Measurements from ENCODE around the gene GLIS1.

Gene GLIS1

GRCh38 chr1:53735261-53735660 lies 3.7 kb downstream of the GLIS1 start:
- DNase-seq, result no peak

- peak; percentile 29 for DNase-seq
Observed at GRCh38 chr1:53734650-53735211, 4.2 kb downstream of the GLIS1 start.

- no peak for DNase-seq
Observed at GRCh38 chr1:53733975-53734649, 4.9 kb downstream of the GLIS1 start.

- DNase-seq, result no peak
Observed at GRCh38 chr1:53733447-53733931, 5.5 kb downstream of the GLIS1 start.

GRCh38 chr1:53732912-53733317 lies 6.0 kb downstream of the GLIS1 start:
- no peak for DNase-seq

GRCh38 chr1:53732409-53732808 lies 6.6 kb downstream of the GLIS1 start:
- no peak for DNase-seq

- DNase-seq, result no peak
Observed at GRCh38 chr1:53731779-53732305, 7.1 kb downstream of the GLIS1 start.

GRCh38 chr1:53731043-53731600 lies 7.8 kb downstream of the GLIS1 start:
- no peak for DNase-seq

- no peak for DNase-seq
Observed at GRCh38 chr1:53730224-53730865, 8.6 kb downstream of the GLIS1 start.

- DNase-seq, result no peak
Observed at GRCh38 chr1:53729456-53730223, 9.3 kb downstream of the GLIS1 start.

GRCh38 chr1:53728702-53729455 lies 10.1 kb downstream of the GLIS1 start:
- no peak for DNase-seq

GRCh38 chr1:53728196-53728595 lies 10.8 kb downstream of the GLIS1 start:
- no peak for DNase-seq

GRCh38 chr1:53727461-53728092 lies 11.4 kb downstream of the GLIS1 start:
- DNase-seq, result no peak

- no peak for DNase-seq
Observed at GRCh38 chr1:53726009-53726600, 12.9 kb downstream of the GLIS1 start.

GRCh38 chr1:53725238-53725689 lies 13.7 kb downstream of the GLIS1 start:
- DNase-seq, result peak; percentile 38

GRCh38 chr1:53722025-53722424 lies 16.9 kb downstream of the GLIS1 start:
- DNase-seq, result no peak

- no peak for DNase-seq
Observed at GRCh38 chr1:53721088-53721487, 17.9 kb downstream of the GLIS1 start.

GRCh38 chr1:53719469-53719868 lies 19.5 kb downstream of the GLIS1 start:
- DNase-seq, result no peak

GRCh38 chr1:53718443-53718842 lies 20.5 kb downstream of the GLIS1 start:
- no peak for DNase-seq

- no peak for DNase-seq
Observed at GRCh38 chr1:53717025-53717804, 21.7 kb downstream of the GLIS1 start.

Data from NCI-H1694 (cell line).